ENCODE results near the gene SOST. TPM values are rescaled to one million over a fixed set of nuclear protein-coding genes. Genes with fewer than 3 reads are reported as not detected.

The SOST gene
- not detected in 2 replicates for total RNA-seq (2021)
- Bru-seq, nascent RNA, result not detected
- BruChase-seq, experiment 1, labeled RNA remaining after a 2-hour chase, result percentile 10 among the genes with signal in this experiment
- percentile 11 among the genes with signal in this experiment for BruChase-seq, experiment 2, labeled RNA remaining after a 6-hour chase
- long read RNA-seq, result 0 reads

DNA sequence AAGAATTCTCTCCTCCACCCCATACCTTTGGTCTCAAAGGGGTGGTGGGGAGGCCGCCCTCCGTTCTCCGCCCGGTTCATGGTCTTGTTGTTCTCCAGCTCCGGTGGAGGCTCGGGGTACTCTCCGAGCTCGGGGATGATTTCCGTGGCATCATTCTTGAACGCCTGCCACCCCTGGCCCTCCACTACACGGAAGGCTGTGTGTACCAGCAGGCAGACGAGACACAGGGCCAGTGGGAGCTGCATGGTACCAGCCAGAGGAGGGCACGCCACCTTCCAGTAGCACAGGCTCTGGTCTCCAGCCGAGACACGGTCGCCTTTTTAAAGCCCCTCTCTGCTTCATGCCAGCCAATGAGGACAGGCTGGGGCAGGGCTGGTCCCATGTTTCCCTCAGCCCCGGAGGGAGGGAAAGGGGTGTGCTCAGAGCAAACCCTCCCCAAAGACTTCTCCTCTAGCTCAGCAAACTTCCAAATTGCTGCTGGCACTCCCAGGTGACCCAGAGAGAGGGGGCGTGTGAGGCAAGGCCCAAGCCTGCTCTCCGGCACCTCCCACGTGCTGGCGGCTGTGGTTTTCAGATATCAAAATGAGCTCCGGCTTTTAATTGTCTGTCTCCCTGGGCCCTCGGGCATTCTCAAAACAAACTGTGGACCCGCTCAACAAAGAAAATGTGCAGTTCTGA is at the start of gene SOST:
TSS of gene SOST (minus strand) at position 295 of the 678 bp plus-strand sequence. CDS start at position 245, 50 bp downstream.
- no peaks in the 10 kb centered on the region for H3K79me2 ChIP-seq (ENCODE audit: low read depth)
- intact Hi-C loops (cut with micrococcal nuclease; ENCODE audit: unreplicated experiment), result no loop called here
- H3K4me3 ChIP-seq, result no peak within 1 kb of the TSS
- peaks cover 23% of the 10 kb centered on the region; the same call in 1 of the 2 replicates for H3F3A ChIP-seq (ENCODE audit: insufficient read depth, low read depth)
- ChIA-PET POLR2A (ENCODE audit: unreplicated experiment) (interaction anchor here (0.5 to 0.6 kb wide), 2 partner anchors 34 to 64 kb away, joined by 4 to 5 read pairs; no protein-coding TSS in a partner anchor), CTCF (interaction anchor here (0.6 to 1.8 kb wide), 2 partner anchors 45 to 182 kb away, joined by 3 to 7 read pairs; no protein-coding TSS in a partner anchor)
- H2AFZ ChIP-seq, result no peak within 1 kb of the TSS
- no peaks in the 10 kb centered on the region for H4K20me1 ChIP-seq (ENCODE audit: insufficient read depth)
- no peaks in the 10 kb centered on the region for H3K27me3 ChIP-seq (ENCODE audit: insufficient read depth, low read depth)
- peaks cover 23% of the 10 kb centered on the region for H3K4me1 ChIP-seq (replicated peaks; ENCODE audit: insufficient read depth)
- no peak within 1 kb of the TSS for H3K27ac ChIP-seq
- H3K36me3 ChIP-seq (ENCODE audit: low read depth), result no peaks in the 10 kb centered on the region
- no peak for TF ChIP-seq EZH2 (IDR thresholded peaks at IDR 0.05; ENCODE audit: low read depth)
- TF ChIP-seq, protein P1, sequence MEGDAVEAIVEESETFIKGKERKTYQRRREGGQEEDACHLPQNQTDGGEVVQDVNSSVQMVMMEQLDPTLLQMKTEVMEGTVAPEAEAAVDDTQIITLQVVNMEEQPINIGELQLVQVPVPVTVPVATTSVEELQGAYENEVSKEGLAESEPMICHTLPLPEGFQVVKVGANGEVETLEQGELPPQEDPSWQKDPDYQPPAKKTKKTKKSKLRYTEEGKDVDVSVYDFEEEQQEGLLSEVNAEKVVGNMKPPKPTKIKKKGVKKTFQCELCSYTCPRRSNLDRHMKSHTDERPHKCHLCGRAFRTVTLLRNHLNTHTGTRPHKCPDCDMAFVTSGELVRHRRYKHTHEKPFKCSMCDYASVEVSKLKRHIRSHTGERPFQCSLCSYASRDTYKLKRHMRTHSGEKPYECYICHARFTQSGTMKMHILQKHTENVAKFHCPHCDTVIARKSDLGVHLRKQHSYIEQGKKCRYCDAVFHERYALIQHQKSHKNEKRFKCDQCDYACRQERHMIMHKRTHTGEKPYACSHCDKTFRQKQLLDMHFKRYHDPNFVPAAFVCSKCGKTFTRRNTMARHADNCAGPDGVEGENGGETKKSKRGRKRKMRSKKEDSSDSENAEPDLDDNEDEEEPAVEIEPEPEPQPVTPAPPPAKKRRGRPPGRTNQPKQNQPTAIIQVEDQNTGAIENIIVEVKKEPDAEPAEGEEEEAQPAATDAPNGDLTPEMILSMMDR (conservative IDR thresholded peaks at IDR 0.05), result no peak
- H3K9me2 ChIP-seq (ENCODE audit: insufficient read depth), result no peaks in the 10 kb centered on the region
- H3K4me2 ChIP-seq, result peak within 1 kb of the TSS; percentile 50; the same call in 1 of the 2 replicates
- DNase-seq, result no peak
- no TSS peak for BruUV-seq (replicated peaks)
- no peaks in the 10 kb centered on the region for H3K9me3 ChIP-seq (ENCODE audit: insufficient read depth, low read depth)

DNA sequence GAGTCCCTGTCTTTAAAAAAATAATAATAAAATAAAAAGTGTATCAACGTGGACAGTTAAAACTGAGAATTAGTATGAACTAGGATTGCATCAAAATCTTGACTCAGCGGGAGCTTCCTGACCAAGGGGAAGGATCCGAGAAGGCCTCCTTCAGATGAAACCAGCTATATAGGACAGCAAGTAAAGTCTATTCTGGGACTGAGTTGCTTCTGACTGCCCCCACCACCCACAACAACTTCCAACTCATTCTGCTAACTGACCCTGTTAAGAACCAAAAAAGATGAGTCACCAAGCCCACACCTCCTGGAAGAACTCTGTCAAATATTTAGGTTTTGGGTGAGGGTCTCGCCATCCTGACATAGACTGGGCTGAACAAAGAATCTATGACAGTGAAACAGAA is 49.5 kb upstream of the SOST start:
- H3F3A ChIP-seq (ENCODE audit: insufficient read depth, low read depth), result 0 out of 2 replicates have a peak, but pooled peaks cover 5% of the 10 kb centered on the region
- no peak for DNase-seq
- intact Hi-C loops (cut with micrococcal nuclease; ENCODE audit: unreplicated experiment), result no loop called here
- H3K36me3 ChIP-seq (ENCODE audit: low read depth), result no peaks in the 10 kb centered on the region
- no peak overlapping the region for H3K27ac ChIP-seq
- ChIA-PET CTCF (interaction anchor here (0.6 kb wide), 1 partner anchor 70 kb away, joined by 5 read pairs; no protein-coding TSS in a partner anchor), POLR2A (ENCODE audit: unreplicated experiment) (no interaction called here)
- no peaks in the 10 kb centered on the region for H3K9me3 ChIP-seq (ENCODE audit: insufficient read depth, low read depth)
- H3K4me2 ChIP-seq, result no peak overlapping the region
- H3K79me2 ChIP-seq (ENCODE audit: low read depth), result no peaks in the 10 kb centered on the region
- no peaks in the 10 kb centered on the region for H4K20me1 ChIP-seq (ENCODE audit: insufficient read depth)
- TF ChIP-seq, protein P1 (conservative IDR thresholded peaks at IDR 0.05), result no peak
- TF ChIP-seq EZH2 (IDR thresholded peaks at IDR 0.05; ENCODE audit: low read depth), result no peak
- H2AFZ ChIP-seq, result no peak overlapping the region
- no peaks in the 10 kb centered on the region for H3K4me1 ChIP-seq (replicated peaks; ENCODE audit: insufficient read depth)
- no peaks in the 10 kb centered on the region for H3K27me3 ChIP-seq (ENCODE audit: insufficient read depth, low read depth)
- H3K4me3 ChIP-seq, result no peak overlapping the region
- H3K9me2 ChIP-seq (ENCODE audit: insufficient read depth), result no peaks in the 10 kb centered on the region
- BruUV-seq (replicated peaks), result no TSS peak

DNA sequence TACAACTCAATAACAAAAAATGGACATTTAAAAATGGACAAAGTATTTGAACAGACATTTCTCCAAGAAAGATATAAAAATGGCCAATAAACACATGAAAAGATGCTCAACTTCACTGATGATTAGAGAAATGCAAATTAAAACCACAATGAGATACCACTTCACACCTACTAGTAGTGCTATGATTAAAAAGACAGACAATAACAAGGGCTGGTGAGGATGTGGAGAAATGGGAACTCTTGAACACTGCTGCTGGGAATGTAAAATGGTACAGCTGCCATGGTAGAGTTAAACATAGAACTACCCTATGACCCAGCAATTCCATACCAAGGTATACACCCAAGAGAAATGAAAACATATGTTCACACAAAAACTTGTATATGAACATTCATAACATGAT is 46.5 kb upstream of the SOST start:
- Histone ChIP-seq H3F3A (ENCODE audit: insufficient read depth, low read depth) (0 out of 2 replicates have a peak, but pooled peaks cover 5% of the 10 kb centered on the region), H3K9me2 (ENCODE audit: insufficient read depth) (no peaks in the 10 kb centered on the region), H3K27ac (no peak overlapping the region), H3K27me3 (ENCODE audit: insufficient read depth, low read depth) (no peaks in the 10 kb centered on the region), H3K4me3 (no peak overlapping the region), H4K20me1 (ENCODE audit: insufficient read depth) (no peaks in the 10 kb centered on the region), H3K9me3 (ENCODE audit: insufficient read depth, low read depth) (no peaks in the 10 kb centered on the region), H3K79me2 (ENCODE audit: low read depth) (no peaks in the 10 kb centered on the region), H3K4me2 (no peak overlapping the region), H3K36me3 (ENCODE audit: low read depth) (no peaks in the 10 kb centered on the region), H2AFZ (no peak overlapping the region), H3K4me1 (replicated peaks; ENCODE audit: insufficient read depth) (no peaks in the 10 kb centered on the region)
- TF ChIP-seq EZH2 (IDR thresholded peaks at IDR 0.05; ENCODE audit: low read depth), result no peak
- TF ChIP-seq, protein P1 (conservative IDR thresholded peaks at IDR 0.05), result no peak
- DNase-seq, result no peak
- intact Hi-C loops (cut with micrococcal nuclease; ENCODE audit: unreplicated experiment), result no loop called here
- POLR2A ChIA-PET (ENCODE audit: unreplicated experiment), result interaction anchor here (0.6 kb wide), 1 partner anchor 448 kb away, joined by 13 read pairs; no protein-coding TSS in a partner anchor
- no TSS peak for BruUV-seq (replicated peaks)
- CTCF ChIA-PET, result no interaction called here
